Uterus (tissue), 4 donors: ENCODE measurements around the gene OXNAD1. TPM values are rescaled to one million over a fixed set of nuclear protein-coding genes. Genes with fewer than 3 reads are reported as not detected.

Source experiments
- DNase-seq, 2 donors: peaks; one replicate each; pipeline ENCODE4 v3.0.0-alpha.2; 2019 to 2020
- H3K27ac ChIP-seq, 2 donors: fragments of 200-600 bp; sonication (generic); 1 replicate in 1 of 2; 2 replicates in 1 of 2; pipeline ENCODE4 v1.5.1; 2016 to 2018
- H3K27me3 ChIP-seq, 2 donors: fragments of 200-600 bp; sonication (generic); one replicate each; pipeline ENCODE4 v1.5.1; 2018 to 2019; ENCODE audit warnings: control low read depth in 1 of 2
- H3K36me3 ChIP-seq, 2 donors: fragments of 200-600 bp; sonication (generic); one replicate each; pipeline ENCODE4 v1.5.1; 2019; ENCODE audit warnings: control low read depth in 1 of 2
- H3K4me1 ChIP-seq, 2 donors: fragments of 200-600 bp; sonication (generic); one replicate each; pipeline ENCODE4 v1.5.1; 2018 to 2019; ENCODE audit warnings: control low read depth in 1 of 2
- H3K4me3 ChIP-seq, 2 donors: fragments of 200-600 bp; sonication (generic); 1 replicate in 1 of 2; 2 replicates in 1 of 2; pipeline ENCODE4 v1.5.1; 2018 to 2019; ENCODE audit warnings: mild to moderate bottlenecking in 1 of 2
- H3K9me3 ChIP-seq, 2 donors: fragments of 200-600 bp; sonication (generic); one replicate each; pipeline ENCODE4 v1.5.1; 2019; ENCODE audit warnings: control low read depth in 1 of 2
- CTCF ChIP-seq, 4 experiments: fragments of 200-600 bp in 2 of 4; fragments of 450-650 bp in 2 of 4; sonication (generic) in 2 of 4; IDR thresholded peaks; one replicate each; pipeline ENCODE4 v1.5.1; 2016 to 2019; ENCODE audit warnings: antibody characterized with exemption in 4 of 4, mild to moderate bottlenecking in 2 of 4, moderate library complexity in 1 of 4
- POLR2A ChIP-seq, 2 donors: fragments of 450-650 bp; IDR thresholded peaks; one replicate each; pipeline ENCODE4 v1.6.1; 2016; ENCODE audit warnings: antibody characterized with exemption in 2 of 2, mild to moderate bottlenecking in 1 of 2, moderate library complexity in 1 of 2
- intact Hi-C: fragments of 100-400 bp; cut with DNase I; formaldehyde crosslinking; loops from one replicate; pipeline ENCODE4 v1.15.1; 2023; ENCODE audit warnings: low total_unique reads
- total RNA-seq, 4 donors: library from RNA; depleted of rRNA in 3 of 4; stranded (reverse); fragments of >200 nt in 3 of 4; gene quantifications; one replicate each; pipeline versions ENCODE4 v1.1.0 to v1.2.4, GENCODE V29; 2014 to 2023
- donor health status: DM: yes; HTN: yes; CAD: no.

OXNAD1 gene
- total RNA-seq, 4 donors from 2014 or later: 14.7 to 33.2 (median 32.3) TPM

GRCh38 chr3:16300881-16301359, 35.9 kb downstream of the OXNAD1 start:
- Histone ChIP-seq H3K27me3 (no peaks in the 10 kb centered on the region), H3K27ac (no peak overlapping the region), H3K4me1 (peaks cover 0 to 7% of the 10 kb centered on the region in 2 donors), H3K9me3 (no peaks in the 10 kb centered on the region), H3K36me3 (no peaks in the 10 kb centered on the region), H3K4me3 (no peak overlapping the region)
- TF ChIP-seq CTCF (IDR thresholded peaks at IDR 0.05) (no peak), POLR2A (IDR thresholded peaks at IDR 0.05) (no peak)
- intact Hi-C loops: no loop called here
- no peak for DNase-seq

- DNase-seq: no peak
- H3K4me3 ChIP-seq: no peak overlapping the region
- intact Hi-C loops: no loop called here
- H3K27me3 ChIP-seq: no peaks in the 10 kb centered on the region
- H3K4me1 ChIP-seq: peaks cover 0 to 7% of the 10 kb centered on the region in 2 donors
- no peaks in the 10 kb centered on the region for H3K9me3 ChIP-seq
- TF ChIP-seq POLR2A (IDR thresholded peaks at IDR 0.05) (no peak), CTCF (IDR thresholded peaks at IDR 0.05) (no peak)
- H3K36me3 ChIP-seq: no peaks in the 10 kb centered on the region
- no peak overlapping the region for H3K27ac ChIP-seq
Measured at GRCh38 chr3:16301507-16301906, 36.5 kb downstream of the OXNAD1 start.

GRCh38 chr3:16302082-16302631, 37.1 kb downstream of the OXNAD1 start:
- DNase-seq: no peak
- peaks cover 0 to 7% of the 10 kb centered on the region in 2 donors for H3K4me1 ChIP-seq

GRCh38 chr3:16303037-16303575, 38.1 kb downstream of the OXNAD1 start:
- no peak for DNase-seq
- Histone ChIP-seq H3K27ac (peak overlapping the region; percentile 14 to 48), H3K36me3 (no peaks in the 10 kb centered on the region), H3K4me1 (peaks cover 0 to 7% of the 10 kb centered on the region in 2 donors), H3K27me3 (no peaks in the 10 kb centered on the region), H3K9me3 (no peaks in the 10 kb centered on the region), H3K4me3 (no peak overlapping the region)
- TF ChIP-seq POLR2A (IDR thresholded peaks at IDR 0.05) (no peak), CTCF (IDR thresholded peaks at IDR 0.05) (no peak)
- intact Hi-C loops: no loop called here

More at GRCh38 chr3:16302082-16302631, 37.1 kb downstream of the OXNAD1 start:
- Histone ChIP-seq H3K4me3 (no peak overlapping the region), H3K27me3 (no peaks in the 10 kb centered on the region), H3K36me3 (no peaks in the 10 kb centered on the region), H3K27ac (no peak overlapping the region), H3K9me3 (no peaks in the 10 kb centered on the region)
- intact Hi-C loops: no loop called here
- TF ChIP-seq POLR2A (IDR thresholded peaks at IDR 0.05): no peak
- no peak for TF ChIP-seq CTCF (IDR thresholded peaks at IDR 0.05)
